ENCODE data around the gene ZNF197. TPM values are rescaled to one million over a fixed set of nuclear protein-coding genes. Genes with fewer than 3 reads are reported as not detected.

ZNF197 gene
- total and polyA plus RNA-seq, 2 donors (not counting 1 experiment from before 2014, with no cell fraction given): 4.4 to 16.9 TPM

GRCh38 chr3:44612678-44613077 lies 12.2 kb upstream of the ZNF197 start:
- H4K20me1 ChIP-seq (ENCODE audit: control insufficient read depth, insufficient read depth, low read length, poor library complexity, severe bottlenecking): no peaks in the 10 kb centered on the region
- POLR2A ChIA-PET: interaction anchor here (0.7 kb wide), 1 partner anchor 100 kb away, joined by 3 read pairs; the partner anchor contains the start of gene ZNF502
- no peak for ATAC-seq (ENCODE audit: low read depth)
- no peaks in the 10 kb centered on the region for H3K27me3 ChIP-seq (replicated peaks in 1 of 4; ENCODE audit: control extremely low read depth in 1 of 4, control insufficient read depth in 3 of 4, insufficient read depth in 4 of 4, low read length in 3 of 4)
- H3K79me2 ChIP-seq (ENCODE audit: control insufficient read depth, insufficient read depth, low read length): no peaks in the 10 kb centered on the region
- DNase-seq: no peak
- no peak overlapping the region for H3K27ac ChIP-seq (ENCODE audit: low read length in 2 of 2)
- H3K27ac Mint-ChIP-seq: no peak overlapping the region
- CTCF ChIA-PET: no interaction called here
- no peak overlapping the region for H3K4me3 ChIP-seq (ENCODE audit: control extremely low read depth in 1 of 5, extremely low read depth in 1 of 5, insufficient read depth in 1 of 5, low read depth in 2 of 5, low read length in 4 of 5)
- TF ChIP-seq EZH2 (IDR thresholded peaks at IDR 0.05; ENCODE audit: borderline replicate concordance, insufficient read depth, low read depth, low read length, poor library complexity, severe bottlenecking) (no peak), CTCF (IDR thresholded peaks at IDR 0.05) (no peak)
- peaks cover 0 to 3% (median 0%) of the 10 kb centered on the region in 3 donors for H3K9me3 ChIP-seq (ENCODE audit: control extremely low read depth in 1 of 3, control insufficient read depth in 2 of 3, insufficient read depth in 1 of 3, low read length in 2 of 3)
- H3K9me3 Mint-ChIP-seq (ENCODE audit: insufficient read depth): peaks cover 2% of the 10 kb centered on the region
- H3K36me3 ChIP-seq (replicated peaks in 1 of 2; ENCODE audit: control extremely low read depth in 1 of 2, control insufficient read depth in 1 of 2, extremely low read depth in 1 of 2, insufficient read depth in 2 of 2, low read length in 1 of 2): no peaks in the 10 kb centered on the region
- H3K4me3 Mint-ChIP-seq: no peak overlapping the region
- no peaks in the 10 kb centered on the region for H3K4me1 ChIP-seq (ENCODE audit: control insufficient read depth in 2 of 2, insufficient read depth in 2 of 2, low read length in 2 of 2)
- no peak overlapping the region for H2AFZ ChIP-seq (ENCODE audit: insufficient read depth, low read depth, low read length, poor library complexity, severe bottlenecking)
- no peaks in the 10 kb centered on the region for H3K4me1 Mint-ChIP-seq
- no peaks in the 10 kb centered on the region for H3K27me3 Mint-ChIP-seq
- intact Hi-C loops (cut with micrococcal nuclease): no loop called here
- no peak overlapping the region for H3K4me2 ChIP-seq (replicated peaks; ENCODE audit: low read depth, low read length, poor library complexity, severe bottlenecking)
- H3K9ac ChIP-seq (ENCODE audit: low read length): no peak overlapping the region

GRCh38 chr3:44628716-44629115 lies 3.9 kb downstream of the ZNF197 start:
- H3K27ac Mint-ChIP-seq: no peak overlapping the region
- Histone ChIP-seq H2AFZ (ENCODE audit: insufficient read depth, low read depth, low read length, poor library complexity, severe bottlenecking) (no peak overlapping the region), H3K9me3 (ENCODE audit: control extremely low read depth in 1 of 3, control insufficient read depth in 2 of 3, insufficient read depth in 1 of 3, low read length in 2 of 3) (no peaks in the 10 kb centered on the region), H3K27ac (ENCODE audit: low read length in 2 of 2) (no peak overlapping the region), H3K9ac (ENCODE audit: low read length) (no peak overlapping the region), H3K4me1 (ENCODE audit: control insufficient read depth in 2 of 2, insufficient read depth in 2 of 2, low read length in 2 of 2) (peaks cover 13 to 16% of the 10 kb centered on the region in 2 donors), H3K4me3 (ENCODE audit: control extremely low read depth in 1 of 5, extremely low read depth in 1 of 5, insufficient read depth in 1 of 5, low read depth in 2 of 5, low read length in 4 of 5) (no peak overlapping the region), H4K20me1 (ENCODE audit: control insufficient read depth, insufficient read depth, low read length, poor library complexity, severe bottlenecking) (peaks cover 20% of the 10 kb centered on the region), H3K79me2 (ENCODE audit: control insufficient read depth, insufficient read depth, low read length) (peaks cover 39% of the 10 kb centered on the region), H3K4me2 (replicated peaks; ENCODE audit: low read depth, low read length, poor library complexity, severe bottlenecking) (no peak overlapping the region), H3K36me3 (replicated peaks in 1 of 2; ENCODE audit: control extremely low read depth in 1 of 2, control insufficient read depth in 1 of 2, extremely low read depth in 1 of 2, insufficient read depth in 2 of 2, low read length in 1 of 2) (peaks cover 12 to 32% of the 10 kb centered on the region in 2 experiments), H3K27me3 (replicated peaks in 1 of 4; ENCODE audit: control extremely low read depth in 1 of 4, control insufficient read depth in 3 of 4, insufficient read depth in 4 of 4, low read length in 3 of 4) (no peaks in the 10 kb centered on the region)
- TF ChIP-seq CTCF (IDR thresholded peaks at IDR 0.05) (no peak), EZH2 (IDR thresholded peaks at IDR 0.05; ENCODE audit: borderline replicate concordance, insufficient read depth, low read depth, low read length, poor library complexity, severe bottlenecking) (no peak)
- ChIA-PET CTCF (no interaction called here), POLR2A (no interaction called here)
- intact Hi-C loops (cut with micrococcal nuclease): no loop called here
- ATAC-seq (ENCODE audit: low read depth) (no peak), DNase-seq (no peak)
- no peaks in the 10 kb centered on the region for H3K27me3 Mint-ChIP-seq
- WGBS (ENCODE audit: insufficient coverage): 95% methylated on average over 2 of the region's 2 CpGs
- H3K9me3 Mint-ChIP-seq (ENCODE audit: insufficient read depth): no peaks in the 10 kb centered on the region
- H3K4me1 Mint-ChIP-seq: peaks cover 26% of the 10 kb centered on the region
- H3K4me3 Mint-ChIP-seq: no peak overlapping the region
